ENCODE measurements around the gene PRRX2. TPM values are rescaled to one million over a fixed set of nuclear protein-coding genes. Genes with fewer than 3 reads are reported as not detected.
A peak's percentile ranks its signal among the peaks of the same experiment; 100 is the strongest.

The PRRX2 gene
- total and polyA plus RNA-seq, 9 of the 15 experiments (the other 6 are each of a cell fraction or from before 2014, with no cell fraction given) = 0.21 TPM; not detected in 8

DNA sequence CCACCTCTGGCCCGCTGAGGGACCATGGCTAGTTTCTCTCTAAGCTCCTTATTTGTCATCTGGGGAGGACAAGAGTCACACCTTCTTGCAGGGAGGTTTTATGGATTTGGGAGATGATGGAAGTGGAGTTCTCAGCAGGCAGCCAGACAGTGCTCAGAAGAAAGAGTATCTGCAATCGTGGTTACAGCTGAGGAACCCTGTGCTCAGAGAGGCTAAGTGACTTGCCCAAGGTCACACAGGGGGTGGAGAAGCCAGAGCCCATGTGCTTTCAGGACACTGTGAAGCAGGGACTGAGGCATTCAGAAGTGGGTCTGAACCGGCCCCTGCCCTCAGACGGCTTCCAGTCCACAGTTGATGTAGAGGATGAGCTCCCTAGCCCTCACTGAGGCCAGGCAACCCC, 10.8 kb downstream of the PRRX2 start (continued):
- peak; percentile 69; the same call in 1 of the 2 replicates for TF ChIP-seq BCOR (IDR thresholded peaks at IDR 0.05)

DNA sequence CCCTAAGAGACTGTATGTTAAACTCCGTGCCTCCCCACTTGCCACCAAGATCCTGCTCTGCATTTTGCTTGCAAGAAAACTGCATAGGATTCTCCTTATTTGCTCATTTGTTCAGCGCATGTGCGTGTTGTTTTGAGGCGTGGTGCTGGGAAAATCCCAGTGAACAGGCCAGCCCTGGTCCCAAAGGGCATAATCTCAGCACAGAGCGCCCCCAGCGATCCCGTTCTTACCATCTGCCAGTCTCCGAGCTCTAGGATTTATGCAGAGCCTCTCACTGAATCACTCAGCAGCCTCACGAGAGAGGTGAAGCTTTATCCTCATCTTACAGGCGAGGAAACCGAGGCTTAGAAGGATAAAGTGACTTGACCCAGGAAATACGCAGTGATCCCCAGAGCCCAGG, 11.5 kb downstream of the PRRX2 start:
- H3K4me3 ChIP-seq = no peak overlapping the region
- H3K4me2 ChIP-seq (ENCODE audit: insufficient read depth, low read length) = no peak overlapping the region
- H3K9me3 ChIP-seq (replicated peaks; ENCODE audit: control insufficient read depth, insufficient read depth, low read depth, low read length) = peaks cover 2% of the 10 kb centered on the region; the same call in 1 of the 2 replicates
- WGBS (ENCODE audit: insufficient coverage, low coverage, missing lambda C conversion rate) = 11% methylated on average over 12 of the region's 12 CpGs
- no peak overlapping the region for H3K27ac ChIP-seq (ENCODE audit: extremely low read depth, low read depth, low read length)
- H3K36me3 ChIP-seq (ENCODE audit: control insufficient read depth, insufficient read depth, low read length) = no peaks in the 10 kb centered on the region
- peaks cover 44 to 83% of the 10 kb centered on the region in 2 experiments for H3K27me3 ChIP-seq (ENCODE audit: control insufficient read depth in 2 of 2, insufficient read depth in 2 of 2, low read length in 2 of 2)
- no peaks in the 10 kb centered on the region for H3K79me2 ChIP-seq (ENCODE audit: control insufficient read depth, insufficient read depth, low read length)
- H3K9ac ChIP-seq (ENCODE audit: insufficient read depth in 1 of 2, low read depth in 2 of 2, low read length in 2 of 2) = no peak overlapping the region
- ATAC-seq (peak; percentile 6; the same call in 1 of the 3 replicates), DNase-seq (ENCODE audit: extremely low read depth in 1 of 4, low spot score in 3 of 4) (peak in 1 of 4 experiments; percentile 41), FAIRE-seq (no peak)
- in situ Hi-C loops (cut with MboI) = loop anchor here (10.0 kb wide), 1 partner anchor 1462 kb away; no protein-coding TSS in a partner anchor
- H2AFZ ChIP-seq (ENCODE audit: low read depth, low read length) = no peak overlapping the region
- BruUV-seq (replicated peaks) = no TSS peak
- TF ChIP-seq, protein P1, sequence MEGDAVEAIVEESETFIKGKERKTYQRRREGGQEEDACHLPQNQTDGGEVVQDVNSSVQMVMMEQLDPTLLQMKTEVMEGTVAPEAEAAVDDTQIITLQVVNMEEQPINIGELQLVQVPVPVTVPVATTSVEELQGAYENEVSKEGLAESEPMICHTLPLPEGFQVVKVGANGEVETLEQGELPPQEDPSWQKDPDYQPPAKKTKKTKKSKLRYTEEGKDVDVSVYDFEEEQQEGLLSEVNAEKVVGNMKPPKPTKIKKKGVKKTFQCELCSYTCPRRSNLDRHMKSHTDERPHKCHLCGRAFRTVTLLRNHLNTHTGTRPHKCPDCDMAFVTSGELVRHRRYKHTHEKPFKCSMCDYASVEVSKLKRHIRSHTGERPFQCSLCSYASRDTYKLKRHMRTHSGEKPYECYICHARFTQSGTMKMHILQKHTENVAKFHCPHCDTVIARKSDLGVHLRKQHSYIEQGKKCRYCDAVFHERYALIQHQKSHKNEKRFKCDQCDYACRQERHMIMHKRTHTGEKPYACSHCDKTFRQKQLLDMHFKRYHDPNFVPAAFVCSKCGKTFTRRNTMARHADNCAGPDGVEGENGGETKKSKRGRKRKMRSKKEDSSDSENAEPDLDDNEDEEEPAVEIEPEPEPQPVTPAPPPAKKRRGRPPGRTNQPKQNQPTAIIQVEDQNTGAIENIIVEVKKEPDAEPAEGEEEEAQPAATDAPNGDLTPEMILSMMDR (IDR thresholded peaks at IDR 0.05 in 2 of 3, conservative IDR thresholded peaks at IDR 0.05 in 1 of 3; ENCODE audit: insufficient read depth in 2 of 3, low read depth in 1 of 3, low read length in 3 of 3) = peak in 2 of 3 experiments; percentile 14 to 18; a peak in 1 of 6 replicates
- TF ChIP-seq, protein P2, sequence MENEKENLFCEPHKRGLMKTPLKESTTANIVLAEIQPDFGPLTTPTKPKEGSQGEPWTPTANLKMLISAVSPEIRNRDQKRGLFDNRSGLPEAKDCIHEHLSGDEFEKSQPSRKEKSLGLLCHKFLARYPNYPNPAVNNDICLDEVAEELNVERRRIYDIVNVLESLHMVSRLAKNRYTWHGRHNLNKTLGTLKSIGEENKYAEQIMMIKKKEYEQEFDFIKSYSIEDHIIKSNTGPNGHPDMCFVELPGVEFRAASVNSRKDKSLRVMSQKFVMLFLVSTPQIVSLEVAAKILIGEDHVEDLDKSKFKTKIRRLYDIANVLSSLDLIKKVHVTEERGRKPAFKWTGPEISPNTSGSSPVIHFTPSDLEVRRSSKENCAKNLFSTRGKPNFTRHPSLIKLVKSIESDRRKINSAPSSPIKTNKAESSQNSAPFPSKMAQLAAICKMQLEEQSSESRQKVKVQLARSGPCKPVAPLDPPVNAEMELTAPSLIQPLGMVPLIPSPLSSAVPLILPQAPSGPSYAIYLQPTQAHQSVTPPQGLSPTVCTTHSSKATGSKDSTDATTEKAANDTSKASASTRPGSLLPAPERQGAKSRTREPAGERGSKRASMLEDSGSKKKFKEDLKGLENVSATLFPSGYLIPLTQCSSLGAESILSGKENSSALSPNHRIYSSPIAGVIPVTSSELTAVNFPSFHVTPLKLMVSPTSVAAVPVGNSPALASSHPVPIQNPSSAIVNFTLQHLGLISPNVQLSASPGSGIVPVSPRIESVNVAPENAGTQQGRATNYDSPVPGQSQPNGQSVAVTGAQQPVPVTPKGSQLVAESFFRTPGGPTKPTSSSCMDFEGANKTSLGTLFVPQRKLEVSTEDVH (IDR thresholded peaks at IDR 0.05; ENCODE audit: low read depth, partially characterized antibody) = no peak
- peak; percentile 68 to 74 for TF ChIP-seq NRF1 (conservative IDR thresholded peaks at IDR 0.05 in 1 of 2, IDR thresholded peaks at IDR 0.05 in 1 of 2)
- peaks cover 33% of the 10 kb centered on the region for H4K20me1 ChIP-seq (replicated peaks; ENCODE audit: control insufficient read depth, insufficient read depth, low read length)
- POLR2A ChIA-PET = interaction anchor here (0.7 to 1.2 kb wide), 3 partner anchors 15 to 992 kb away, joined by 3 read pairs; no protein-coding TSS in a partner anchor
- intact Hi-C loops (cut with micrococcal nuclease) = loop anchor here (10.0 kb wide), 1 partner anchor 982 kb away; no protein-coding TSS in a partner anchor
- H3K4me1 ChIP-seq (replicated peaks in 1 of 2; ENCODE audit: control insufficient read depth in 2 of 2, insufficient read depth in 2 of 2, low read length in 2 of 2) = peaks cover 0 to 38% of the 10 kb centered on the region in 2 experiments; a peak in 3 of 5 replicates
- H3K9me1 ChIP-seq (ENCODE audit: control insufficient read depth, insufficient read depth, low read length) = no peaks in the 10 kb centered on the region
- CTCF ChIA-PET (ENCODE audit: low intra/inter-chr PET ratio) = interaction anchor here (0.6 kb wide), 1 partner anchor 1422 kb away, joined by 3 read pairs; no protein-coding TSS in a partner anchor

Measured in K562 (cell line).